HepG2 (cell line): ENCODE measurements around the gene ANP32D. TPM values are rescaled to one million over a fixed set of nuclear protein-coding genes. Genes with fewer than 3 reads are reported as not detected.

Experiments used
- ATAC-seq: fragments of 200-7000 bp; cut with Tn5 transposase; 3 replicates; pipeline ENCODE4 v1.9.1; 2020; ENCODE audit warnings: mild to moderate bottlenecking, moderate library complexity
- BruUV-seq: library from RNA; stranded (reverse); fragments of 400-500 nt; replicated peaks from 2 replicates; lab custom pipeline; 2021; lab: Mats Ljungman, UMichigan
- CTCF ChIA-PET: fragments of 300-600 bp; formaldehyde crosslinking; extraction: SDS; loops from one replicate; lab custom pipeline; 2021; ENCODE audit warnings: low total read pairs, inconsistent platforms, low intra/inter-chr PET ratio; lab: Yijun Ruan, JAX
- POLR2A ChIA-PET: fragments of 350-600 bp; sonication (Branson Sonifier 250); formaldehyde crosslinking; loops from one replicate; lab custom pipeline; 2020; ENCODE audit warnings: antibody characterized with exemption, inconsistent platforms; lab: Yijun Ruan, JAX
- DNase-seq: peaks from one replicate; pipeline ENCODE4 v3.0.0-alpha.2; 2015; ENCODE audit warnings: low spot score
- FAIRE-seq: peaks from 3 replicates; lab custom pipeline; 2011; peaks lifted over from hg19 to GRCh38; lab: Jason Lieb, UNC
- H2AFZ ChIP-seq: one replicate; pipeline ENCODE4 v1.6.1; 2011; ENCODE audit warnings: low read length, inconsistent platforms
- H3K27ac ChIP-seq: fragments of 300-600 bp; 3 replicates; pipeline ENCODE4 v1.8.0; 2011; ENCODE audit warnings: mixed run types, mild to moderate bottlenecking, mixed read lengths, low read length, inconsistent platforms; ENCODE audit not compliant: insufficient read depth; ENCODE audit errors: extremely low read length
- H3K27me3 ChIP-seq, 2 experiments: fragments of 200-600 bp in 1 of 2; 2 replicates in 1 of 2; 3 replicates in 1 of 2; pipeline versions ENCODE4 v1.6.0 to v1.8.0; 2011; ENCODE audit warnings: low read length in 2 of 2, mild to moderate bottlenecking in 2 of 2, moderate library complexity in 2 of 2, inconsistent platforms in 1 of 2; ENCODE audit not compliant: insufficient read depth in 2 of 2, control insufficient read depth in 1 of 2
- H3K36me3 ChIP-seq, 2 experiments: fragments of 200-600 bp in 1 of 2; replicated peaks in 1 of 2; 2 replicates in 1 of 2; 3 replicates in 1 of 2; pipeline versions ENCODE4 v1.5.1 to v1.8.0; 2011; ENCODE audit warnings: low read length in 2 of 2, inconsistent platforms in 1 of 2; ENCODE audit not compliant: insufficient read depth in 2 of 2, control insufficient read depth in 1 of 2
- H3K4me1 ChIP-seq: 2 replicates; pipeline ENCODE4 v1.5.1; 2012; ENCODE audit warnings: low read length, inconsistent platforms; ENCODE audit not compliant: insufficient read depth
- H3K4me2 ChIP-seq: 2 replicates; pipeline ENCODE4 v1.6.0; 2011; ENCODE audit warnings: low read depth, low read length, inconsistent platforms
- H3K4me3 ChIP-seq, 3 experiments: fragments of 200-600 bp in 1 of 3; sonication (generic), shearing (Covaris generic) in 1 of 3; replicated peaks in 1 of 3; 2 replicates each; pipeline ENCODE4 v1.5.1; 2011 to 2016; ENCODE audit warnings: low read length in 3 of 3, inconsistent platforms in 2 of 3, low read depth in 2 of 3, mild to moderate bottlenecking in 2 of 3, control low read depth in 1 of 3, mixed read lengths in 1 of 3; ENCODE audit not compliant: insufficient read depth in 1 of 3
- H3K79me2 ChIP-seq: one replicate; pipeline ENCODE4 v1.6.1; 2011; ENCODE audit warnings: low read length, inconsistent platforms; ENCODE audit not compliant: insufficient read depth
- H3K9ac ChIP-seq: 2 replicates; pipeline ENCODE4 v1.6.0; 2011; ENCODE audit warnings: mild to moderate bottlenecking, low read depth, low read length, inconsistent platforms; ENCODE audit not compliant: insufficient read depth
- H3K9me3 ChIP-seq: 2 replicates; pipeline ENCODE4 v1.5.1; 2012; ENCODE audit warnings: mild to moderate bottlenecking, low read length
- H4K20me1 ChIP-seq: 2 replicates; pipeline ENCODE4 v1.6.0; 2011; ENCODE audit warnings: inconsistent platforms, mild to moderate bottlenecking, low read length, moderate library complexity; ENCODE audit not compliant: insufficient read depth
- CEBPB ChIP-seq: IDR thresholded peaks from 2 replicates; pipeline ENCODE4 v1.6.1; 2011; ENCODE audit warnings: low read depth, low read length, improper control_type of control experiment, borderline replicate concordance
- HDAC2 ChIP-seq: sonication (generic); formaldehyde crosslinking; IDR thresholded peaks from 2 replicates; pipeline ENCODE4 v1.4.0; 2020; ENCODE audit warnings: missing genetic modification reagents
- KLF9 ChIP-seq: IDR thresholded peaks from 2 replicates; pipeline ENCODE4 v1.6.1; 2016; ENCODE audit warnings: low read depth
- LCORL ChIP-seq, 2 experiments: fragments of 450-650 bp in 1 of 2; sonication (generic) in 1 of 2; formaldehyde crosslinking in 1 of 2; IDR thresholded peaks; 2 replicates each; pipeline versions ENCODE4 v1.5.0 to v1.6.1; 2017 to 2020; ENCODE audit warnings: antibody characterized with exemption in 1 of 2, missing genetic modification reagents in 1 of 2
- MAFF ChIP-seq: IDR thresholded peaks from 2 replicates; pipeline ENCODE4 v1.6.1; 2011; ENCODE audit warnings: low read depth, low read length, improper control_type of control experiment
- MTF1 ChIP-seq: sonication (generic); formaldehyde crosslinking; IDR thresholded peaks from 2 replicates; pipeline ENCODE4 v1.5.0; 2020; ENCODE audit warnings: missing genetic modification reagents
- SMARCE1 ChIP-seq: fragments of 450-650 bp; IDR thresholded peaks from 2 replicates; pipeline ENCODE4 v1.6.1; 2017; ENCODE audit warnings: borderline replicate concordance
- SOX5 ChIP-seq: IDR thresholded peaks from 2 replicates; pipeline ENCODE4 v1.6.1; 2016; ENCODE audit warnings: borderline replicate concordance
- SP140L ChIP-seq: sonication (generic); formaldehyde crosslinking; IDR thresholded peaks from 2 replicates; pipeline ENCODE4 v1.4.0; 2020; ENCODE audit warnings: missing genetic modification reagents, borderline replicate concordance
- SP4 ChIP-seq: sonication (generic); formaldehyde crosslinking; IDR thresholded peaks from 2 replicates; pipeline ENCODE4 v1.8.1; 2023; ENCODE audit warnings: mild to moderate bottlenecking, missing genetic modification reagents
- ZBTB7A ChIP-seq: sonication (generic); formaldehyde crosslinking; IDR thresholded peaks from 2 replicates; pipeline ENCODE4 v1.8.0; 2022; ENCODE audit warnings: mild to moderate bottlenecking, missing genetic modification reagents
- ZKSCAN8 ChIP-seq: IDR thresholded peaks from 2 replicates; pipeline ENCODE4 v1.6.1; 2016; ENCODE audit warnings: borderline replicate concordance, missing genetic modification reagents, missing compliant biosample characterization
- ZNF256 ChIP-seq: sonication (generic); formaldehyde crosslinking; conservative IDR thresholded peaks from 2 replicates; pipeline ENCODE4 v1.4.0; 2020; ENCODE audit warnings: missing genetic modification reagents
- ZNF317 ChIP-seq: sonication (generic); formaldehyde crosslinking; IDR thresholded peaks from 2 replicates; pipeline ENCODE4 v1.5.0; 2020; ENCODE audit warnings: mild to moderate bottlenecking, missing genetic modification reagents
- ZNF513 ChIP-seq: sonication (generic); formaldehyde crosslinking; conservative IDR thresholded peaks from 2 replicates; pipeline ENCODE4 v1.5.0; 2020; ENCODE audit warnings: missing genetic modification reagents
- ZNF574 ChIP-seq: sonication (generic); formaldehyde crosslinking; IDR thresholded peaks from 2 replicates; pipeline ENCODE4 v1.4.0; 2020; ENCODE audit warnings: missing genetic modification reagents
- ZNF674 ChIP-seq: sonication (generic); formaldehyde crosslinking; IDR thresholded peaks from 2 replicates; pipeline ENCODE4 v1.5.0; 2020; ENCODE audit warnings: low read depth, mild to moderate bottlenecking, missing genetic modification reagents
- ZNF768 ChIP-seq: sonication (generic); formaldehyde crosslinking; IDR thresholded peaks from 2 replicates; pipeline ENCODE4 v1.4.0; 2020; ENCODE audit warnings: missing genetic modification reagents
- ZNF788 ChIP-seq: sonication (generic); formaldehyde crosslinking; IDR thresholded peaks from 2 replicates; pipeline ENCODE4 v1.5.0; 2020; ENCODE audit warnings: mild to moderate bottlenecking, missing genetic modification reagents, borderline replicate concordance
- WGBS: methylation state at CpG from one replicate; pipeline ENCODE4 v1.1.6; 2017; ENCODE audit warnings: low lambda C conversion rate; 5-methylcytosine and 5-hydroxymethylcytosine counted together
- in situ Hi-C: cut with HindIII; loops from 2 replicates; pipeline ENCODE4 v1.10.0; 2017; ENCODE audit warnings: low pct_unique_long_range_greater_than_20kb; ENCODE audit not compliant: extremely low pct_ligation_motif_present
- intact Hi-C: fragments of 100-400 bp; cut with micrococcal nuclease; formaldehyde crosslinking; loops from one replicate; pipeline ENCODE4 v1.10.0; 2022; ENCODE audit not compliant: unreplicated experiment
- polyA plus RNA-seq, 8 experiments: library from polyadenylated mRNA; depleted of rRNA in 3 of 8; stranded (reverse) in 7 of 8; unstranded in 1 of 8; fragments of >200 nt; fragmentation: Illumina TruSeq in 4 of 8; extraction: Trizol in 4 of 8; gene quantifications; 2 replicates each; pipeline versions ENCODE4 v1.2.1 to v1.2.3, GENCODE V29; 2011 to 2016; ENCODE audit warnings: low read depth in 4 of 8, missing spikeins in 1 of 8, mixed read lengths in 1 of 8; ENCODE audit not compliant: insufficient read depth in 1 of 8
- total RNA-seq, 5 experiments: library from RNA; depleted of rRNA; stranded (reverse); fragments of >200 nt; fragmentation: Illumina TruSeq; extraction: Trizol; gene quantifications; 2 replicates each; pipeline ENCODE4 v1.2.3, GENCODE V29; 2016; ENCODE audit warnings: low read depth in 1 of 5
- TF ChIP-seq, protein P1 (sequence below): sonication (generic); formaldehyde crosslinking; IDR thresholded peaks from 2 replicates; pipeline ENCODE4 v1.4.0; 2020; ENCODE audit warnings: mild to moderate bottlenecking, missing genetic modification reagents

The ANP32D gene
- total and polyA plus RNA-seq, 2 of the 13 experiments (the other 11 are each of a cell fraction or from before 2014, with no cell fraction given), result not detected

DNA sequence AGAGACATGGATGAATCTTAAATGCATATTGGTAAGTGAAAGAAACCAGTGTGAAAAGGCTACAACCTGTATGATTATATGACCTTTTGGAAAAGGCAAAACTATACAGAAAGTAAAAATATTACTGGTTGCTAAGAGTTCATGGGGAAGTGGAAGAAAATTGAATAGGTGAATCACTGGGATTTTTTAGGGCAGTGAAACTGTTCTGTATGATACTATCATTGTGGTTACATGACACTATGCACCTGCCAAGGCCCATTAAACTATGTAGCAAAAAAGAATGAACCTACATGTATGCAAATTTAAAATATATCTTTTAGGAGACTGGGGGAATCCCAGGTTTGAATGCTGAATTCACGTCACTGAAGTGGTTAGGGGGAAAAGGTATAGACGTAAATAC lies 40.5 kb downstream of the ANP32D start:
- TF ChIP-seq SOX5 (CRISPR knock-in tag), result no peak
- no peak for TF ChIP-seq ZNF674
- no peak for TF ChIP-seq MTF1 (CRISPR knock-in tag)
- TF ChIP-seq SMARCE1, result no peak
- TF ChIP-seq ZNF317, result no peak
- no peak for TF ChIP-seq LCORL (IDR thresholded peaks at IDR 0.05)
- no peak for TF ChIP-seq LCORL (CRISPR knock-in tag; IDR thresholded peaks at IDR 0.05)
- TF ChIP-seq, protein P1, sequence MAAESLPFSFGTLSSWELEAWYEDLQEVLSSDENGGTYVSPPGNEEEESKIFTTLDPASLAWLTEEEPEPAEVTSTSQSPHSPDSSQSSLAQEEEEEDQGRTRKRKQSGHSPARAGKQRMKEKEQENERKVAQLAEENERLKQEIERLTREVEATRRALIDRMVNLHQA (CRISPR knock-in tag), result no peak
- TF ChIP-seq ZNF513 (CRISPR knock-in tag), result no peak
- no peak for TF ChIP-seq ZNF256 (CRISPR knock-in tag)
- no peak for TF ChIP-seq SP140L (CRISPR knock-in tag)
- TF ChIP-seq HDAC2, result no peak
- no peak for TF ChIP-seq KLF9 (CRISPR knock-in tag)
- TF ChIP-seq ZNF574 (CRISPR knock-in tag), result no peak
- no peak for TF ChIP-seq ZNF768 (CRISPR knock-in tag)
- TF ChIP-seq CEBPB, result no peak
- no peak for TF ChIP-seq SP4 (CRISPR knock-in tag)
- no peak for TF ChIP-seq ZKSCAN8 (CRISPR knock-in tag)
- TF ChIP-seq ZNF788 (CRISPR knock-in tag), result no peak
- TF ChIP-seq MAFF, result no peak
- TF ChIP-seq ZBTB7A (CRISPR knock-in tag), result no peak
- 5% methylated on average over 2 of the region's 2 CpGs for WGBS
- in situ Hi-C loops, result no loop called here
- Histone ChIP-seq H2AFZ (no peak overlapping the region), H3K9ac (no peak overlapping the region), H3K4me2 (no peak overlapping the region), H3K27me3 (no peaks in the 10 kb centered on the region; a peak in 1 of 5 replicates), H3K79me2 (no peaks in the 10 kb centered on the region), H3K27ac (no peak overlapping the region), H3K36me3 (no peaks in the 10 kb centered on the region), H4K20me1 (no peaks in the 10 kb centered on the region), H3K4me3 (no peak overlapping the region), H3K9me3 (no peaks in the 10 kb centered on the region), H3K4me1 (no peaks in the 10 kb centered on the region)
- intact Hi-C loops, result no loop called here
- FAIRE-seq (no peak), ATAC-seq (no peak), DNase-seq (no peak)
- ChIA-PET CTCF (no interaction called here), POLR2A (no interaction called here)
- no TSS peak for BruUV-seq
